SK-N-MC (cell line): ENCODE results near the gene TSPEAR.

ENCODE experiments used
- DNase-seq: peaks from one replicate; pipeline ENCODE4 v3.0.0-alpha.2; 2011; ENCODE audit warnings: low read depth, low spot score
- H3K27ac ChIP-seq: fragments of 200-600 bp; sonication (generic); 2 replicates; pipeline ENCODE4 v1.5.1; 2016; ENCODE audit warnings: mixed run types
- H3K36me3 ChIP-seq: fragments of 200-600 bp; sonication (generic); 2 replicates; pipeline ENCODE4 v1.6.1; 2017; ENCODE audit warnings: antibody characterized with exemption, low read length, mixed read lengths; ENCODE audit not compliant: insufficient read depth
- H3K4me3 ChIP-seq: fragments of 200-600 bp; sonication (generic); 2 replicates; pipeline ENCODE4 v1.5.1; 2016
- H3K9ac ChIP-seq: fragments of 200-600 bp; sonication (generic); 2 replicates; pipeline ENCODE4 v1.8.0; 2017; ENCODE audit warnings: mixed run types, mixed read lengths; ENCODE audit not compliant: insufficient read length
- H3K9me3 ChIP-seq: fragments of 200-600 bp; sonication (generic); 2 replicates; pipeline ENCODE4 v1.6.1; 2017; ENCODE audit warnings: low read depth, mild to moderate bottlenecking, antibody characterized with exemption, low read length, moderate library complexity, mixed read lengths
- EZH2 ChIP-seq: fragments of 200-600 bp; sonication (generic); IDR thresholded peaks from one replicate; pipeline ENCODE4 v1.6.1; 2017; ENCODE audit warnings: antibody characterized with exemption
- FOXP2 ChIP-seq: optimal IDR thresholded peaks from 2 replicates; pipeline ENCODE3; 2011; ENCODE audit warnings: mild to moderate bottlenecking, moderate library complexity; ENCODE audit not compliant: insufficient read depth; ENCODE audit errors: extremely low read length, control extremely low read depth
- POLR2AphosphoS5 ChIP-seq: IDR thresholded peaks from 2 replicates; pipeline ENCODE4 v1.6.1; 2012; ENCODE audit warnings: mild to moderate bottlenecking, low read depth, low read length, borderline replicate concordance

TSPEAR gene

GRCh38 chr21:44499211-44499560 is 212.2 kb downstream of the TSPEAR start:
- Histone ChIP-seq H3K4me3 (no peak overlapping the region), H3K9ac (no peak overlapping the region), H3K27ac (no peak overlapping the region), H3K9me3 (no peaks in the 10 kb centered on the region), H3K36me3 (no peaks in the 10 kb centered on the region)
- TF ChIP-seq FOXP2 = no peak
- TF ChIP-seq POLR2AphosphoS5 = no peak
- TF ChIP-seq EZH2 = no peak
- no peak for DNase-seq

- Histone ChIP-seq H3K4me3 (no peak overlapping the region), H3K36me3 (no peaks in the 10 kb centered on the region), H3K27ac (no peak overlapping the region), H3K9me3 (no peaks in the 10 kb centered on the region), H3K9ac (no peak overlapping the region)
- DNase-seq = no peak
- TF ChIP-seq EZH2 = no peak
- TF ChIP-seq POLR2AphosphoS5 = no peak
- no peak for TF ChIP-seq FOXP2
These were observed 212.8 kb downstream of the TSPEAR start for GRCh38 chr21:44498280-44499210.

GRCh38 chr21:44497703-44498126 is 213.7 kb downstream of the TSPEAR start:
- peak overlapping the region; percentile 18 for H3K9ac ChIP-seq
- TF ChIP-seq EZH2 = no peak
- TF ChIP-seq POLR2AphosphoS5 = no peak
- TF ChIP-seq FOXP2 = no peak
- H3K27ac ChIP-seq = no peak overlapping the region
- no peak for DNase-seq
- H3K4me3 ChIP-seq = no peak overlapping the region
- H3K36me3 ChIP-seq = no peaks in the 10 kb centered on the region
- no peaks in the 10 kb centered on the region for H3K9me3 ChIP-seq

- no peaks in the 10 kb centered on the region for H3K36me3 ChIP-seq
- H3K4me3 ChIP-seq = no peak overlapping the region
- TF ChIP-seq EZH2 = no peak
- TF ChIP-seq POLR2AphosphoS5 = no peak
- no peak for TF ChIP-seq FOXP2
- H3K9me3 ChIP-seq = no peaks in the 10 kb centered on the region
- no peak overlapping the region for H3K27ac ChIP-seq
- DNase-seq = no peak
- H3K9ac ChIP-seq = no peak overlapping the region
These were observed 214.5 kb downstream of the TSPEAR start for GRCh38 chr21:44496564-44497550.

GRCh38 chr21:44495611-44496563 is 215.5 kb downstream of the TSPEAR start:
- Histone ChIP-seq H3K4me3 (no peak overlapping the region), H3K27ac (no peak overlapping the region), H3K36me3 (no peaks in the 10 kb centered on the region), H3K9me3 (no peaks in the 10 kb centered on the region), H3K9ac (no peak overlapping the region)
- DNase-seq = no peak
- TF ChIP-seq FOXP2 (no peak), POLR2AphosphoS5 (no peak), EZH2 (no peak)

GRCh38 chr21:44494956-44495355 is 216.4 kb downstream of the TSPEAR start:
- H3K27ac ChIP-seq = no peak overlapping the region
- H3K9ac ChIP-seq = no peak overlapping the region
- DNase-seq = no peak
- no peaks in the 10 kb centered on the region for H3K36me3 ChIP-seq
- no peak for TF ChIP-seq FOXP2
- TF ChIP-seq POLR2AphosphoS5 = no peak
- no peak for TF ChIP-seq EZH2
- H3K9me3 ChIP-seq = no peaks in the 10 kb centered on the region
- H3K4me3 ChIP-seq = no peak overlapping the region

GRCh38 chr21:44494418-44494817 is 217.0 kb downstream of the TSPEAR start:
- no peak overlapping the region for H3K27ac ChIP-seq
- no peak for DNase-seq
- H3K9me3 ChIP-seq = no peaks in the 10 kb centered on the region
- TF ChIP-seq POLR2AphosphoS5 (no peak), FOXP2 (no peak), EZH2 (no peak)
- H3K36me3 ChIP-seq = no peaks in the 10 kb centered on the region
- no peak overlapping the region for H3K4me3 ChIP-seq
- H3K9ac ChIP-seq = no peak overlapping the region
